Central memory CD4-positive, alpha-beta T cell (primary cell): Measurements from ENCODE around the gene DPP10.

Experiments
- DNase-seq: peaks from one replicate; pipeline ENCODE4 v3.0.0; 2022

DPP10 gene

GRCh38 chr2:114609801-114610200 is 167.4 kb downstream of the DPP10 start:
- no peak for DNase-seq

- DNase-seq = no peak
These were observed 168.2 kb downstream of the DPP10 start for GRCh38 chr2:114610677-114611076.

GRCh38 chr2:114614592-114614991 is 172.2 kb downstream of the DPP10 start:
- no peak for DNase-seq

GRCh38 chr2:114628481-114628880 is 186.0 kb downstream of the DPP10 start:
- DNase-seq = no peak

GRCh38 chr2:114631146-114631545 is 188.7 kb downstream of the DPP10 start:
- DNase-seq = no peak

GRCh38 chr2:114642166-114642770 is 199.8 kb downstream of the DPP10 start:
- no peak for DNase-seq

GRCh38 chr2:114642988-114643553 is 200.6 kb downstream of the DPP10 start:
- no peak for DNase-seq

- no peak for DNase-seq
These were observed 209.5 kb downstream of the DPP10 start for GRCh38 chr2:114651933-114652332.

GRCh38 chr2:114659880-114660279 is 217.4 kb downstream of the DPP10 start:
- DNase-seq = no peak

- no peak for DNase-seq
These were observed 219.8 kb downstream of the DPP10 start for GRCh38 chr2:114661971-114662939.

- DNase-seq = no peak
These were observed 226.0 kb downstream of the DPP10 start for GRCh38 chr2:114668415-114668814.

- no peak for DNase-seq
These were observed 240.8 kb downstream of the DPP10 start for GRCh38 chr2:114683251-114683650.

GRCh38 chr2:114684403-114684802 is 242.0 kb downstream of the DPP10 start:
- DNase-seq = no peak

GRCh38 chr2:114685102-114685501 is 242.7 kb downstream of the DPP10 start:
- DNase-seq = no peak

- no peak for DNase-seq
These were observed 245.8 kb downstream of the DPP10 start for GRCh38 chr2:114688241-114688640.

- DNase-seq = no peak
These were observed 256.1 kb downstream of the DPP10 start for GRCh38 chr2:114698520-114698919.

- no peak for DNase-seq
These were observed 257.0 kb downstream of the DPP10 start for GRCh38 chr2:114699423-114699944.

- no peak for DNase-seq
These were observed 258.0 kb downstream of the DPP10 start for GRCh38 chr2:114700440-114700839.

GRCh38 chr2:114709936-114710850 is 267.8 kb downstream of the DPP10 start:
- no peak for DNase-seq

GRCh38 chr2:114714313-114714712 is 271.9 kb downstream of the DPP10 start:
- no peak for DNase-seq

- DNase-seq = no peak
These were observed 274.6 kb downstream of the DPP10 start for GRCh38 chr2:114717049-114717448.

- DNase-seq = no peak
These were observed 282.0 kb downstream of the DPP10 start for GRCh38 chr2:114724454-114724853.
